Right lung (tissue), 5 donors: ENCODE data around the gene SECTM1. TPM values are rescaled to one million over a fixed set of nuclear protein-coding genes. Genes with fewer than 3 reads are reported as not detected.

Experiments used
- DNase-seq, 2 donors: peaks; one replicate each; pipeline ENCODE4 v3.0.0-alpha.2; 2013
- polyA plus RNA-seq, 5 donors: library from polyadenylated mRNA; unstranded; fragments of 120-200 nt; gene quantifications; one replicate each; pipeline versions ENCODE4 v1.2.1 to v1.2.3, GENCODE V29; 2013; ENCODE audit warnings: inconsistent platforms in 1 of 5, low replicate concordance in 1 of 5; ENCODE audit not compliant: insufficient read length in 5 of 5, insufficient read depth in 1 of 5

The SECTM1 gene
- polyA plus RNA-seq, 5 donors = 1.4 to 3.7 (median 1.9) TPM

DNA sequence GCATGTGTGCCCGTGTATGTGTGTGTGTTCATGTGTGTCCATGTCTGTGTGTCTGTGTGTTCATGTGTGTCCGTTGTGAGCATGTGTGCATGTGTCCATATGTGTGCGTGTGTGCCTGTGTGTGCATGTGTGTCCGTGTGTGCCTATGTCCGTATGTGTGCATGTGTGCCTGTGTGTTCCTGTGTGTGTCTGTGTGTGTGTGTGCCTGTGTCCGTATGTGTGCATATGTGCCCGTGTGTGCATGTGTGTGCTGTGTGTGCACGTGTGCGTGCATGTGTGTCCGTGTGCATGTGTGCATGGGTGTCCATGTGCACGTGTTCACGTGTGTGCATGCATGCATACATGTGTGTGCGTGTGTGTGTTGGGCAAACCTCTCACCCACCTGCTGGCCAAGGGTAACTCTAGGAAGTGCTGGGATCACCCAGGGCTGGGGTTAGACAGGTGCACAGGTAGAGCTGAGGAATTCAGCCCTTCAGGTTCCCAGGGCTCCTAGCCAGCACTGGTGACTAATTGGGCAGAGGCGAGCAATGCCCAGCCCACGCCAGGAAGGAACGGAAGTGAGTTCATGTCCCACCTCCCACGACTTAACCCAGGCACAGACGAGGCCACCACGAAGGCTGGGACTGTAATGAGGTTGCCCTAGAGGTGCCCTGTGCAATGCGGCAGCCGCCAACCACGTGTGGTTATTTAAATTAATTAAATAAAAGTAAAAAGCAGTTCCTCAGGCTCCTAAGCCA is 51.9 kb downstream of the SECTM1 start:
- DNase-seq = no peak

DNA sequence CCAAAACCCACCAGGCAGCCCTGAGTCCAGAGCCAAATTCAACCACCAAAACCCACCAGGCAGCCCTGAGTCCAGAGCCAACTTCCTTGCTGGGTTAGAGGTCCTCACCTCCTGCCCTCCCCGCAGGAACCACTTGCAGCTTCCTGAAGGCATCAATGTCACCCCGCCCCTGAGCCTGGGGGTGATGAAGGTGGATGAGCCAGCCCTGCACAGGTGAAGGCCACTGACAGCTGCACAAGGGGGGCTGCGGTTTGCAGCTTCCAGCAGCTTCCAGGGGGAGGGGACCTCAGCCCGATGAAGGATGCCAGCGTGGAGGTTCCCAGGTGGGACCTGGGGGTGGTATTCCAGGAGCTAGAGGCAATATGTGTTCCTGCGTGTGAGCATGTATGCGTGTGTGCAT is 52.5 kb downstream of the SECTM1 start:
- no peak for DNase-seq

DNA sequence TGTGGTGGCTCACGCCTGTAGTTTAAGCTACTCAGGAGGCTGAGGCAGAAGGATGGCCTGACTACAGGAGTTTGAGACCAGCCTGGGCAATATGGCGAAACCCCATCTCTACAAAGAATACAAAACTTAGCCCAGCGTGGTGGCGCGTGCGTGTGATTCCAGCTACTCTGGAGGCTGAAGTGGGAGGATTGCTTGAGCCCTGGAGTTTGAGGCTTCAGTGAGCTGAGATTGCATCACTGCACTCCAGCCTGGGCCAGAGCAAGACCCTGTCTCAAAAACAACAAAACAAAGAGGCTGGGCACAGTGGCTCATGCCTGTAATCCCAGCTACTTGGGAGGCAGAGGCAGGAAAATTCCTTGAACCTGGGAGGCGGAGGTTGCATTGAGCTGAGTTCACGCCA is 53.0 kb downstream of the SECTM1 start:
- DNase-seq = no peak

DNA sequence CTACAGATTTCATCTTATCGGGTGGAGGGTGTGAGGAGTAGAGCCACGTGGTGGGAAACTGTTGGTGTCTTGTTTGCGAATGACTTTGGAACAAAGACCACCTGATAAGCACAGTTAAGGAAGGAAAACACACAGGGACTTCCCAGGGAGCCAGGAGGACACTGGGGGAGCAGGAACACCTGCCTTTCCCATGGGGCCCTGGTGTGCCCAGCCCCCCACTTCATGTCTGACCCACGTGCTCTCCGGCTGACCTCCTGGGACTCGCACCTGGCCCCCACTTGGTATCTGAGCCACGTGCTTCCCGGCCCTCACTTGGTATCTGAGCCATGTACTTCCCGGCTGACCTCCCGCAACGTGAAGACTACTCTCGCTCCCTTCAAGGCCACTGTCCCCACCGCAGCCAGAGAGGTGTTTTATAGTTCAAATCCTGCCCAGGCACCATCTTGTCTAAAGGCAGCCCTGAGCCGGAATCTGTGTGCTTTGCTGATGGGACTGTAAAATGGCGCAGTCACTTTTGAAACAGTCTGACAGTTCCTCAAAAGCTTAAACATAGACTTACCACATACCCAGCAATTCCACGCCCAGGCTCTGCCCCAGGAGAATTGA is 54.7 kb downstream of the SECTM1 start:
- DNase-seq = no peak

DNA sequence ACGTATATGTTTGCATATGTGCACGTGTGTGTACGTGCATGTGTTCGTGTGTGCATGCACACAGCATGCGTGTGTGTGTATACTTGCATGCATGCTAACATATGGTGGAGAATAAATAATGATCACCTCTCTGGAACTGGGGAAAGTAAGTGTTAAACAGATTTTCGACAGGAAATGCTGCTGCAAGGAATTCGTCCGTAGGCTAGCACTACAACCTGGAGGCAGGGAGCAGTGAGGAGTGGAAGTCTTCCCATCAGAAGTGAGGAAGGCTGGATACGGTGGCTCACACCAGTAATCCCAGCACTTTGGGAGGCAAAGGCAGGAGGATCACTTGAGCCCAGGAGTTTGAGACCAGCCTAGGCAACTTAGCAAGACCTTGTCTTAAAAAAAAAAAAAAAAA is 55.3 kb downstream of the SECTM1 start:
- no peak for DNase-seq

DNA sequence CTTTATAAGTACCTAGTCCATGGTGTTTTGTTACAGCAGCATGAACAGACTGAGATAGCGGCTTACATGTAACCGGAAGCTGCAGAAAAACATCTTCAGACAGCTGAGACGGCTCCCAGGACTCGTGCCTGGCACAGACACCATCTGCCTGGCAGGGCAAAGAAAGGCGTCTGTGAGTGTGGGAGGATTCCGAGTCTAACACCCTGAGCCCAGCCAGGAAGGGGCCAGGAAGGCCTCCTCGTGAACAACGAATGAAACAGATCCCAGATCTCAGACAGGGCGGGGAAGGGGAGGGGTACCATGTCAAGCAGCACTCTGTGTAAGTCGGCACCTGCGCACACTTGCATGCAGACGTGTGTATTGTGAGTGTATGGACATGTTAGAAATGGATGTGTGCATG is 55.7 kb downstream of the SECTM1 start:
- no peak for DNase-seq

DNA sequence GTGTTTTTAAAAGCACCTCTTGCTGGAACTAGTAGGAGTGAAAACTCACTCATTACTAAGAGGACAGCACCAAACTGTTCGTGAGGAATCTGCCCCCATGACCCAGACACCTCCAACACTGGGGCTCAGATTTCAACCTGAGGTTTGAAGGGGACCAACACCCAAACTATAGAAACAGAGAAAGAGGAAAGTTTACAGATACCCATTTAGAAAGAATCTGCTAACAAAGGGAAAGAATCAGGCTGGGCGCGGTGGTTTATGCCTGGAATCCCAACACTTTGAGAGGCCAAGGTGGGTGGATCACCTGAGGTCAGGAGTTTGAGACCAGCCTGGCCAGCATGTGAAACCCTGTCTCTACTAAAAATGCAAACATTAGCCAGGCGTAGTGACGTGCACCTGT is 56.6 kb downstream of the SECTM1 start:
- DNase-seq = no peak

DNA sequence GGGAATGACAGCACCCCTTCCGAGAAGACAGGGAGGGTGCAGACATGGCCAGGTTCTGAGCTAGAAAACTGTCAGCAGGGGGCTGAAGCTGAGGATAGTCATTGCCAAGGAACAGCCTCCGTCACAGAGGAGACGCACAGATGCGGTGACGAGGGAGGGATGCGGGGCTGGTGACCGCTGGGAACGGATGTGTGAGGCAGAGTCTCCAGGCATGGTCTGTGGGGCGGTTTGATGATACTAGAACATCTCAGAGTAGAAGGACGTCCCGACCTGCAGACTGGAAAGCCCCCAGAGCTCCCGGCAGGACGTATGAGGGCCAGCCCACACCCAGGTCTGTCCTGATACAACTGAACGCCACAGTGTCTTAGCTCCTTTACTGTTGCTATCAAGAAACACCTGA is 58.2 kb downstream of the SECTM1 start:
- no peak for DNase-seq

DNA sequence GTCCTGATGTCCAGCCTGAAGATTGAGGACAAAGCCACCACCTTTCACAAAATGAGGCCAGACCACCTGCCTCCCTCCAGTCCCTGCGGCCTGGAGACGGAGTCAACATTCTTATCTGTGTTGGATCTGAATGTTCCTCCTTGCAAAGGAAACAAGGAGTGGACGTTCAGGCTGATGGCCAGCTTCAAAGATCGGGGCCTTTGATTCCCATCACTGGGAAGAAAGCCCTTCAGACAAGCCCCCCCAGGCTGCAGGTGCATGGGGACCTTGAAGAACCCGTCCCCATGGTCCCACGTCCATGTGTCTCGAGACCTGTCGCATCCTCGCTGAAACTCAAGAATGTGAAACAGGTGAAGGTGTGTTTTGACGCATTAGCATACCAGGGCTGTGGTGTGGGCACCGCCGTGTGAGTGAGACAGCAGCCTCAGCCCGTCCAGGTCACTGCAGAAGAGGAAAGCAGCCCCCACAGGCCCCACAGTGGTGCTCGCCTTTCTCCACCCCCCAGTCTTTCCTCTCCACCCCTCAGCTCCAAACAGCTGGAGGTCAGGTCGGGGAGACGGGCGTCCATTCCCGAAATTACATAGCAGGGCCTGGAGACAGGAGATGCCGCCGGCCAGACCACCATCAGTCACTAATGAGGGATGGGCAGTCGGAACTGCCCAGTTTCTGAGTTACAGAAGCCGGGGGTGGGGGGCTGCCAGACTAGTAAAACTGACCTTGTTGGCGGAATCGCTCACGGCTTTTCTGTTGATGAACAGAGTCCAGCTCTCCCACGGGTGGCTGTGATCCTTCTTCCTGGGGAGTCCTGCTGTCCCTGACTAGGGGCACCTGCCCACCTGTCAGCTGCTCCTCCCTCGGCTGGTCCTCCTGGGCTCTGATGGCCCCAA is 59.2 kb downstream of the SECTM1 start:
- no peak for DNase-seq

DNA sequence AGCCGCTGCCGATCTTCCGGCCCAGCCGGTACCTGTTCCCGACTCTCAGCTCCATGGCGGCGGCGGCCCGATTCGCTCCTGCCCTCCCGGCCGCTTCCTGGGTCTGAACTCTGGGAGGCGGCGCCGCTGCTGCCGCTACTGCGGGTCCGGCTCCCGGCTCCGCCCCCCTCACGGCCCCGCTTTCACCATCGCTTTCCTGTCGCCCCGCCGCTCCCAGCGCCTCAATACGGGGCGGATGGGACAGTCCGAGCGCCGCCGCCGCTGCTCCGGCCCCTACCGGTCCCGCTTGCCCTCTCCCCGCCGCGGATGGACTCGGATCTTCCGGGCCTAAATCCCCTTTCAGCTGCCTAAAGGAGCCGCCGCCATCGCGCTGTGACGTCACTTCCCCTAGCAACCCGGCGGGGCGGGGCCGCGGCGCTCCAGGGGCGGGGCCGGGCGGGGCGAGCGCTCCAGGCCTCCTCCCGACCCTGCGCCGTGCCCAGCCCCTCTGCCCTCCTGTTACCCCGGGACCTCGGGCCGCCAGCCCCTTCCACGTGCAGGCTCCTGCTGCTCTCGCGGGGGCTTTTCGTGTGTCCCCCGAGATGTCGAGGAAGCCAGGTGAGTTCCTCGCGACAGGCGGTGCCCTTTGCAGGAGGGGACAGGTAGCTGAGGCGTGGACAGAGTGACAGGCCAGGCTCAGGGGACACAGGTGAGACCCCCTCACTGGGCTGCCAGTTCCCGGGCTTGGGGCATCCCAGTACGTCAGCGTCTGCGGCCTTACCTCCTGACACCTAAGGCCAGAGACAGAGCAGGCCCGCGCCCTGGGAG is 60.0 kb downstream of the SECTM1 start, which contains the start of gene CSNK1D:
Gene CSNK1D (minus strand): TSS at position 374 of the 807 bp plus-strand sequence. CDS start 319 bp downstream, at position 55.
- DNase-seq = peak; percentile 93 to 96

DNA sequence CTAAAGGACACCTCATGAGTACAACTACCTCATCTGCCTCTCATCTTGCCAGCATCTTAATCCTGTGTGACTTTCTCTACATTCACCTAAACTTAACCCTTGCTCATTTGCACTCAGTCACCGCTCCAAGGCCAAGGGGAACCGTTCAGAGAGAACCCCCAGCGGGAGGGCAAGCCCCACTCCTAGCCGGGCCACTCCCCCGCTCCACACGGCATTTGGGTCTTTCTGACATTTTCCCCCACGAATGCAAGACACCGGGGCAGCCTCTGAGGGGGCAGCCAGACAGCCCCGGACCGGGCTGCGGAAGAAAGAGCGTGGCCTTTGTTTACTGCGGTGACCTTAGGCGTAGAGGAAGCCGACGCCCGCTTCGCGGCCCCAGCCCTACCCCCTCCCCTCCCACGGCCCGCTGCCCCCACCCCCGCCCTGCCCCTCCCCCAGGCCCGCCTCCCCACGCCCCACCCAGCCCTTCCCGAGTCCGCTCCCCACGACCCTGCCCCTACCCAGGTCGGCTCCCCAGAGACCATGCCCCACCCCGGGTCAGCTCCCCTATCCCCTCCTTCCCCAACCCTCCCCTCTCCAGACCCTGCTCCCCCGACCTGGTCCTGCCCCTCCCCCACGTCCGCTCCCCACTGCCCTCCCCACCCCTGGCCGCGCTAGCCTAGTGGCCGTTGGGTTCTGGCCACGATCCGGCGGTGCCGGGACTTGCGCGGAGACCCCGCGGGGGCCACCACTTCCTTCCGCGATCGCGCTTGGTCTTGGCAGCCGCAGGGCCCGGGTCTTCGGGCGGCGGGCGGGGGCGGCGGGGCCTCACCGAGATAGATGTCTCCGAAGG is 60.9 kb downstream of the SECTM1 start:
- DNase-seq = no peak

DNA sequence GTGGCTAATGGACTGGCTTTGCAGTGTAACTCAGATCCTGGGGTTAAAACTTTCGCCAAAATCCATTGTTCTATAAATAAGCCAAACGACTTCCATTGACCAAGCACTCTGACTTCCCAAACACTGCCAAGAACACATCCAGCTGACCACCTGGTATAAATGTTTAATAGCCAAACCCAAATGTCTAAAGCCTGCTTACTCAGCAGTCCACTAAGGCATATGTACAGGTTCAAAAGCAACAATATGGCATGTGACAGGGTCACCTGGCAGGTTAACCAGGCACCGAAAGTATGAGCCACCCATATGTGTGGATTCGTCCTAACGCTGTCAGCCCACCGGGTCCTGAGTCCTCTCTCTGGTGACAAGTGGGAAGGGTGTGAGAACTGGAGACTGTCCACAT is 62.2 kb downstream of the SECTM1 start:
- no peak for DNase-seq

Other genes starting within 250 kb of the SECTM1 start
- 10 to 100 TPM; 17.0 to 71.5 (median 22.6) TPM for gene FASN, start 235.5 kb downstream of the SECTM1 start, polyA plus RNA-seq
- gene CCDC57, start 120.9 kb downstream of the SECTM1 start, polyA plus RNA-seq = 10 to 100 TPM; 42.5 to 68.9 (median 64.8) TPM
- gene SLC16A3, start 104.7 kb downstream of the SECTM1 start, polyA plus RNA-seq = 10 to 100 TPM; 10.2 to 23.4 (median 20.1) TPM
- gene CSNK1D, start 60.1 kb downstream of the SECTM1 start, polyA plus RNA-seq = 100 to 1,000 TPM in 4 of 5 donors, 10 to 100 TPM in 1; 89.6 to 138 (median 108) TPM
- gene CD7, start 16.2 kb downstream of the SECTM1 start, polyA plus RNA-seq = 1 to 10 TPM in 4 of 5 donors, under 1 TPM in 1; 0.95 to 2.5 (median 1.2) TPM
- gene TEX19, start 25.5 kb upstream of the SECTM1 start, polyA plus RNA-seq = not detected
- gene UTS2R, start 38.0 kb upstream of the SECTM1 start, polyA plus RNA-seq = under 1 TPM in 1 of 5 donors, not detected in 4; 0.45 TPM
- gene HEXD, start 84.6 kb upstream of the SECTM1 start, polyA plus RNA-seq = 10 to 100 TPM; 31.0 to 50.9 (median 39.1) TPM
- 10 to 100 TPM; 18.5 to 35.4 (median 26.2) TPM for gene OGFOD3, start 84.8 kb upstream of the SECTM1 start, polyA plus RNA-seq
- gene CYBC1, start 117.0 kb upstream of the SECTM1 start, polyA plus RNA-seq = 10 to 100 TPM; 40.8 to 54.6 (median 48.9) TPM
- 100 to 1,000 TPM in 3 of 5 donors, 10 to 100 TPM in 2; 91.2 to 122 (median 108) TPM for gene NARF, start 125.0 kb upstream of the SECTM1 start, polyA plus RNA-seq
- 10 to 100 TPM; 29.2 to 41.7 (median 34.8) TPM for gene FOXK2, start 186.0 kb upstream of the SECTM1 start, polyA plus RNA-seq